GM23338 (cell line): Measurements from ENCODE around the gene XYLT1. TPM values are rescaled to one million over a fixed set of nuclear protein-coding genes. Genes with fewer than 3 reads are reported as not detected.
A peak's percentile ranks its signal among the peaks of the same experiment; 100 is the strongest.

Experiments used
- ATAC-seq: fragments of 200-7000 bp; cut with Tn5 transposase; 3 replicates; pipeline ENCODE4 v1.9.1; 2020
- DNase-seq: peaks from one replicate; pipeline ENCODE4 v3.0.0-alpha.2; 2015; ENCODE audit warnings: low spot score
- H2AFZ ChIP-seq: fragments of 200-600 bp; sonication (generic); 2 replicates; pipeline ENCODE4 v1.8.0; 2016; ENCODE audit warnings: antibody characterized with exemption, mild to moderate bottlenecking, moderate library complexity
- H3F3A ChIP-seq: fragments of 200-600 bp; sonication (generic); replicated peaks from 2 replicates; pipeline ENCODE4 v1.8.0; 2017; ENCODE audit warnings: antibody characterized with exemption, mixed run types, low read depth
- H3K27ac ChIP-seq: fragments of 200-600 bp; sonication (generic); 2 replicates; pipeline ENCODE4 v1.6.1; 2016; ENCODE audit warnings: low read depth
- H3K27me3 ChIP-seq: fragments of 200-600 bp; sonication (generic); 2 replicates; pipeline ENCODE4 v1.8.0; 2016; ENCODE audit warnings: mild to moderate bottlenecking, mixed run types, moderate library complexity; ENCODE audit not compliant: insufficient read depth
- H3K36me3 ChIP-seq: fragments of 200-600 bp; sonication (generic); 2 replicates; pipeline ENCODE4 v1.8.0; 2016; ENCODE audit warnings: mild to moderate bottlenecking; ENCODE audit not compliant: insufficient read depth
- H3K4me1 ChIP-seq: fragments of 200-600 bp; sonication (generic); 2 replicates; pipeline ENCODE4 v1.8.0; 2016; ENCODE audit warnings: mild to moderate bottlenecking, moderate library complexity; ENCODE audit not compliant: insufficient read depth
- H3K4me2 ChIP-seq: fragments of 200-600 bp; sonication (generic); 2 replicates; pipeline ENCODE4 v1.7.1; 2017; ENCODE audit warnings: mixed run types
- H3K4me3 ChIP-seq: fragments of 200-600 bp; sonication (generic); 2 replicates; pipeline ENCODE4 v1.6.1; 2016; ENCODE audit warnings: mixed run types
- H3K79me2 ChIP-seq: fragments of 200-600 bp; sonication (generic); replicated peaks from 2 replicates; pipeline ENCODE4 v1.8.0; 2017; ENCODE audit warnings: mild to moderate bottlenecking; ENCODE audit not compliant: insufficient read depth
- H3K9me2 ChIP-seq: fragments of 200-600 bp; sonication (generic); 2 replicates; pipeline ENCODE4 v1.8.0; 2017; ENCODE audit not compliant: insufficient read depth
- H4K20me1 ChIP-seq: fragments of 200-600 bp; sonication (generic); replicated peaks from 2 replicates; pipeline ENCODE4 v1.8.0; 2017; ENCODE audit warnings: mild to moderate bottlenecking; ENCODE audit not compliant: insufficient read depth
- H3K27ac Mint-ChIP-seq: 2 replicates; pipeline ENCODE4 v1.8.0; 2020; ENCODE audit warnings: inconsistent platforms, mild to moderate bottlenecking, moderate library complexity, mixed read lengths
- H3K27me3 Mint-ChIP-seq: 3 replicates; pipeline ENCODE4 v1.8.0; 2022; ENCODE audit warnings: low read depth, mild to moderate bottlenecking, moderate library complexity, mixed read lengths, inconsistent platforms; ENCODE audit not compliant: insufficient read depth, poor library complexity
- H3K36me3 Mint-ChIP-seq: 3 replicates; pipeline ENCODE4 v1.8.0; 2021; ENCODE audit warnings: low read depth, mild to moderate bottlenecking, inconsistent platforms, moderate library complexity, mixed read lengths
- H3K4me1 Mint-ChIP-seq: 3 replicates; pipeline ENCODE4 v1.8.0; 2020; ENCODE audit warnings: mild to moderate bottlenecking, inconsistent platforms, mixed read lengths
- H3K4me3 Mint-ChIP-seq: 3 replicates; pipeline ENCODE4 v1.8.0; 2021; ENCODE audit warnings: moderate library complexity, mild to moderate bottlenecking, inconsistent platforms, mixed read lengths
- H3K9me3 Mint-ChIP-seq: 3 replicates; pipeline ENCODE4 v1.8.0; 2020; ENCODE audit warnings: moderate library complexity, mild to moderate bottlenecking, inconsistent platforms, mixed read lengths
- CTCF ChIP-seq, 2 experiments: fragments of 200-600 bp in 1 of 2; sonication (generic) in 1 of 2; conservative IDR thresholded peaks; 2 replicates each; pipeline versions ENCODE4 v1.5.1 to v1.6.1; 2016 to 2017; ENCODE audit warnings: antibody characterized with exemption in 2 of 2, low read depth in 2 of 2, mild to moderate bottlenecking in 2 of 2, moderate library complexity in 1 of 2
- ETS1 ChIP-seq: IDR thresholded peaks from 2 replicates; pipeline ENCODE4 v1.6.1; 2016; ENCODE audit warnings: antibody characterized with exemption
- EZH2 ChIP-seq: fragments of 200-600 bp; sonication (generic); IDR thresholded peaks from one replicate; pipeline ENCODE4 v1.8.0; 2017; ENCODE audit warnings: antibody characterized with exemption, mild to moderate bottlenecking, low read depth; ENCODE audit not compliant: unreplicated experiment
- EZH2phosphoT487 ChIP-seq: fragments of 200-600 bp; sonication (generic); IDR thresholded peaks from one replicate; pipeline ENCODE4 v1.8.1; 2018; ENCODE audit warnings: antibody characterized with exemption; ENCODE audit not compliant: unreplicated experiment
- JUNB ChIP-seq: IDR thresholded peaks from one replicate; pipeline ENCODE4 v1.6.1; 2016; ENCODE audit warnings: antibody characterized with exemption; ENCODE audit not compliant: unreplicated experiment
- NANOG ChIP-seq: IDR thresholded peaks from 2 replicates; pipeline ENCODE4 v1.6.1; 2016; ENCODE audit warnings: antibody characterized with exemption, borderline replicate concordance
- POLR2AphosphoS5 ChIP-seq: IDR thresholded peaks from 2 replicates; pipeline ENCODE4 v1.6.1; 2016; ENCODE audit warnings: antibody characterized with exemption, low read depth
- REST ChIP-seq: IDR thresholded peaks from one replicate; pipeline ENCODE4 v1.6.1; 2018; ENCODE audit warnings: antibody characterized with exemption; ENCODE audit not compliant: unreplicated experiment
- STAT1 ChIP-seq: IDR thresholded peaks from one replicate; pipeline ENCODE4 v1.6.1; 2016; ENCODE audit warnings: antibody characterized with exemption; ENCODE audit not compliant: unreplicated experiment
- ZNF114 ChIP-seq: fragments of 250-450 bp; sonication (Bioruptor Pico); IDR thresholded peaks from 2 replicates; pipeline ENCODE4 v1.5.0; 2020; ENCODE audit warnings: mild to moderate bottlenecking, moderate library complexity
- ZNF331 ChIP-seq: fragments of 250-450 bp; sonication (Bioruptor Pico); IDR thresholded peaks from 2 replicates; pipeline ENCODE4 v1.5.0; 2020; ENCODE audit warnings: low read depth, mild to moderate bottlenecking, moderate library complexity
- polyA plus RNA-seq: library from polyadenylated mRNA; unstranded; fragments of >200 nt; fragmentation: Nextera tagmentation; extraction: Ambion mirVana; gene quantifications from 2 replicates; pipeline ENCODE4 v1.2.1, GENCODE V29; 2016
- total RNA-seq: library from RNA; depleted of rRNA; stranded (reverse); fragments of >200 nt; shearing (Covaris generic); gene quantifications from 2 replicates; pipeline ENCODE4 v1.2.3, GENCODE V29; 2014

Gene XYLT1
- total and polyA plus RNA-seq, 2 experiments from 2014 or later = 3.5 to 24.7 TPM

- peak; percentile 78 for TF ChIP-seq REST
Observed at GRCh38 chr16:17177959-17178905, 292.5 kb downstream of the XYLT1 start (continued).

- H3K9me3 Mint-ChIP-seq = no peaks in the 10 kb centered on the region
- ATAC-seq = no peak
- TF ChIP-seq REST (no peak), POLR2AphosphoS5 (no peak), STAT1 (no peak), EZH2phosphoT487 (no peak), CTCF (conservative IDR thresholded peaks at IDR 0.05; ENCODE audit: low read depth in 2 of 2) (no peak), ETS1 (no peak), JUNB (no peak), NANOG (no peak), ZNF114 (CRISPR knock-in tag) (no peak), EZH2 (no peak), ZNF331 (CRISPR knock-in tag) (no peak)
Observed at GRCh38 chr16:17177242-17177958, 293.4 kb downstream of the XYLT1 start.

More at GRCh38 chr16:17177242-17177958, 293.4 kb downstream of the XYLT1 start:
- H3K27me3 ChIP-seq = no peaks in the 10 kb centered on the region
- no peaks in the 10 kb centered on the region for H3K4me1 ChIP-seq
- peaks cover 4% of the 10 kb centered on the region; the same call in 1 of the 2 replicates for H4K20me1 ChIP-seq
- Mint-ChIP-seq H3K27ac (peak overlapping the region; percentile 54; the same call in 1 of the 2 replicates), H3K27me3 (peaks cover 3% of the 10 kb centered on the region), H3K36me3 (peaks cover 2% of the 10 kb centered on the region; the same call in 1 of the 3 replicates), H3K4me3 (no peak overlapping the region), H3K4me1 (peaks cover 9% of the 10 kb centered on the region; the same call in 2 of the 3 replicates)
- H3K4me2 ChIP-seq = no peak overlapping the region
- H2AFZ ChIP-seq = no peak overlapping the region
- no peak overlapping the region for H3K27ac ChIP-seq
- DNase-seq = no peak
- H3K79me2 ChIP-seq = no peaks in the 10 kb centered on the region
- H3K4me3 ChIP-seq = no peak overlapping the region
- H3F3A ChIP-seq = no peaks in the 10 kb centered on the region
- H3K36me3 ChIP-seq = no peaks in the 10 kb centered on the region
- no peaks in the 10 kb centered on the region for H3K9me2 ChIP-seq
